NCI-H1930 (cell line): ENCODE data around the gene LDHA.

Experiments
- DNase-seq, 2 experiments: peaks; one replicate each; lab custom pipeline; 2025; lab: John Stamatoyannopoulos, UW

Gene LDHA

GRCh38 chr11:18394275-18394927 lies at the start of gene LDHA:
Gene LDHA, plus strand, starts transcription at chr11:18394563. Its CDS starts 2,280 bp downstream, at chr11:18396843.
- peak; percentile 92 to 93 for DNase-seq

DNA sequence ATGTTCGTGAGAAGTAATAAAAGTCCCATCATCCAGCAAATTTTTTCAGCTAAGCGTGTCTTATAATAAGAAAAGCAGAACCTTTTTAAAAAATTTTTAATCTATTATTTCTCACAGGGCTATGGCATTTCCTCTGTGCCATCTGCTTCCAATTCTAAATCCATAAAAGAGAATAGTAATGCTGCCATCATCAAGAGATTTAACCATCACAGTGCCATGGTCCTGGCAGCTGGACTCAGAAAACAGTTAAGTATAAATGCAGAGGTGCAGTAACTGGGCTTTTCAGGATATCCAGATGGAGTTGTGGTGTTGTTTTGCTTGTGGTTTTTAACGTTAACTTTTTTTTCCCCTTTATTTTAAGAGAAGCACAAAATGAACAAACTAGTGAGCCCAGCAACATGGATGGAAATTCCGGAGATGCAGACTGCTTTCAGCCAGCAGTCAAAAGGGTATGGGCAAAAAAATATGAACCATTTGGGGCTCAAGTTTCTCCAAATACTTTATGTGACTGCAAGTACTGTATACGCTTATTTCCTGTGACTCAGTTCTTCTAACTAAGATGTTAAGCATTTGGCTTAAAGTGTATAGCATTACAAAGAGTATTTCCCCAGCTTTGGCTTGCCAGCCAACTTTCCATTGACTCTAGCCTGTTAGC lies 46.8 kb upstream of the LDHA start:
- DNase-seq: no peak

- DNase-seq: no peak
These were observed 41.8 kb upstream of the LDHA start for GRCh38 chr11:18352581-18352980.

- DNase-seq: no peak
These were observed 35.7 kb upstream of the LDHA start for GRCh38 chr11:18358646-18359045.

GRCh38 chr11:18361154-18361553 lies 33.2 kb upstream of the LDHA start:
- no peak for DNase-seq

DNA sequence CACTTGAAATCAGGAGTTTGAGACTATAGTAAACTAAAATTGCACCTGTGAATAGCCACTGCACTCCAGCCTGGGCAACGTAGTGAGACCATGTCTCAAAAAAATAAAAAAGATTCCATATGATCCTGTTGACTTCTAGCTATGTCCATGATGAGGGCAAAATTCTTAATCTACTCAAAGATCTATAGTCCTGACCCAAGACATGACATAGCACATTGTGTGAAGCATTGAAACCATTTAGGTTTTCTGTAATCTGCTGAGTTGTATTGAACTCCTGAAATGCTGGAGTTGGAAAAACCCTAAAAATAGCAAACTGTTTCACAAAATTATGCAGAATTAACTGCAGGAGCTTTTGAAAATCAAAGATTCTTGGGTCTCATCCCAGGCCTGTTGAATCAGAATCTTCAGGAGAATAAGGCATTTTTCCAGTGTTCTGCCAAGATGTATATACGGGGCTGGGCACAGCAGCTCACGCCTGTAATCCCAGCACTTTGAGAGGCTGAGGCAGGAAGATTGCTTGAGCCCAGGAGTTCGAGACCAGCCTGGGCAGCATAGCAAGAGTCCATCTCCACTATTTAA lies 29.8 kb upstream of the LDHA start:
- DNase-seq: no peak

- DNase-seq: no peak
These were observed 28.6 kb upstream of the LDHA start for GRCh38 chr11:18365741-18366140.

DNA sequence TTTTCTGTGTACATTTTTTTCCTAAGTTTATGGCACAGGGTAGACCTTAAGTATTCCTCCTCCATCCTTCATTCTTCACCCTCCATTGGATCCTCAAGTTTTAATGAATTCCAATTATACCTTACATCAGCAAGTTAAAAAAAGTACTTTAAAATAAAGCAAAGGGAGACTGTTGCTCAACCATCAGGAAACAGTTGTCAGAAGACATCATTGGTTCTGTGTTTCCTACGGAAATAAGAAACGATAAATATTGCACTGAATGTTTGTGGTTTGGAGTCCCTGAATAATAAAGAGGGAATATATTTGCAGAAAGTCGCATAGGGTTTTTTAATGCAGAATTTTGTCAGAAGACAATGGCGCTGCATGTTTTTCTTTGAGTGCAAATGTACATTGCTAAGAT lies 28.1 kb upstream of the LDHA start:
- DNase-seq: no peak

DNA sequence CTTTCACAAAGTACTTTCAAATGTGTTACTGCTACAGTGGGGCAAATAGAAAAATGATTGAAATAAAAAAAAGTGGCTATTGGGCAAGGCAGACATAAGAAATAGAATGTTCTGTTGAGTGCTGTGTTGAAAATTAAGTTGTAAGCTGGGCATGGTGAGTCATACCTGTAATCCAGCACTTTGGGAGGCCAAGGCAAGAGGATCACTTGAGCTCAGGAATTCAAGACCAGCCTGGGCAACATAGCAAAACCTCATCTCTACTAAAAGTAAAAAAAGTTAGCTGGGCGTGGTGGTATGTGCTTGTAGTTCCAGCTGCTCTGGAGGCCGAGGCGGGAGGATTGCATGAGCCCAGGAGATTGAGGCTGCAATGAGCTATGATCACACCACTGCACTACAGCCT lies 26.9 kb upstream of the LDHA start:
- DNase-seq: no peak

- no peak for DNase-seq
These were observed 26.1 kb upstream of the LDHA start for GRCh38 chr11:18368221-18368620.

- DNase-seq: no peak
These were observed 25.0 kb upstream of the LDHA start for GRCh38 chr11:18369398-18369797.

DNA sequence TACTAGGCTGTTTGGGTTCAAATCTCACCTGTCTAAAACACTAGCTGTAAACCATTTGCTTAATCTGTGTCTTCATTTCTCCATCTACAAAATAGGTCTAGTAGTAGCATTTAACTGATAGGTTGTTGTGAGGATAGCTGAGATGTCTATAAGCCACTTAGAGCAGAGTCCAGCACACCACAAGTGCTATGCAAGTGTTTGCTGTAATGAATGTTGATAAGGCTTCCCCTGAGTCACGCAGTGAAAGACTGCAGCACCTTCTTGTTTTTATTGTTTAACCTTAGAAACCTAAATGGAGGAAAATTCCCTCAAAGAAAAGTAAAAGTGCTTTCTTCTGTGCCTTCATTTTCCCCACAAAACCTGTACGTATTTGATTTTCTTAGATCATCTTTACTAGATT lies 23.1 kb upstream of the LDHA start:
- DNase-seq: no peak

- no peak for DNase-seq
These were observed 22.2 kb upstream of the LDHA start for GRCh38 chr11:18372201-18372600.

GRCh38 chr11:18374956-18375355 lies 19.4 kb upstream of the LDHA start:
- no peak for DNase-seq

- DNase-seq: no peak
These were observed 18.4 kb upstream of the LDHA start for GRCh38 chr11:18375941-18376340.

DNA sequence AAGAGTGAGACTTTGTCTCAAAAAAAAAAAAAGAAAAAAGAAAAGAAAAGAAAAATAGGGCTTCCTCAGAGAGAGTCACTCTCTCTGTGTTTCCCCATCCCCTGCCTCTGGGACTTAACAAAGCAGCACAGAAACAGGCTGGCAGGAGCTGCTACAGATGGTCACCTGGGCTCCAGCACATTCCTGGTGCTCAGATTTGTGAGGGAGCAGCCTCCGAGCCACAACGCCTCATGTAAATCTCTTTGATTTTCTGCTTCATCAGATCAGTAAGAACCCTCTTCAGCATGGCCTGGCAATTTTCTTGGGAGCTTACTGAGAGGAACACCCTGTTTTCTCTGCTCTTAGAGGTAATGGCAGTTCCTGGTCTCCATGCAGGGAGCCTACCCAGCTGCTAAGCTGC lies 15.2 kb upstream of the LDHA start:
- DNase-seq: no peak

- DNase-seq: no peak
These were observed 10.8 kb upstream of the LDHA start for GRCh38 chr11:18383388-18384156.

DNA sequence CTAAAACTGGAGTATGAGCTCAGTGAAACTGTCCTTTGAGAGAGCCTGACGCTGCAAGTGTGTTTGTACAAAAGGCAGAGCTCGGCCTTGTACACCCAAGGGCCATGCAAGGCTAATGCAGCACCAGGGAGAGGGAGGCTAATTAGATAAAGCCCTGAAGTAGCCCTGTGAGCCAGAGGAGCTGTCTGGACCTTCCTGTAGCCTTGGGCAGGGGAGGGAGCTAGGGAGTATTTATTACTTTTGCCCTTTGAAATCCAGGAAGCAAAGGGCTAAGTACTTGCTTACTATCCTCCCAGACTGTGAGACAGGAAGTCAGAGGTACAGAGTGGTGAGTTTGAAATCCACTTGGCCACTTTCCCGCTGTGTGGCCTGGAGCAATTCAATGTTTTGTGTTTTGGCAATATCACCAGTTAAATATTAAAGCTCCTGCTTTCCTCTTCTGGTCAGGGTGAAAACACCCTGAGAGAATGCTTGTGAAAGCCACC lies 10.2 kb upstream of the LDHA start:
- no peak for DNase-seq

DNA sequence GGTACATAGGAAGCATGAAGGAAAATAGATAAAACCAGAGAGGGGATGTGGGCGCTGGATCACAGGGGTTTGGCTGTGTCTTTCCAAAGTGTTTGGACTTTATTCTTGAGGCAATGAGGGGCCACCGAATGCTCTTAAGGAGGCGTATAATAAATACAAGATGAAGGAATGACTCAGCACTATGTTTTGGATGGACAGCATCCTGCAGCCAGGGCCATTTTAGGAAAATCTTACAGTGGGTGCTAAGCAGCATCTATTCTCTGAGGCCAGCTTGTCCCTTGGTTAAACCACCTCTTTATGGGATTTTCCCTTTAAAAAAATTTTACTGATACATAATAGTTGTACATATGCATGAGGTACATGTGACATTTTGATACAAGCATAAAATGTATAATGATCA lies 4.3 kb upstream of the LDHA start:
- no peak for DNase-seq

DNA sequence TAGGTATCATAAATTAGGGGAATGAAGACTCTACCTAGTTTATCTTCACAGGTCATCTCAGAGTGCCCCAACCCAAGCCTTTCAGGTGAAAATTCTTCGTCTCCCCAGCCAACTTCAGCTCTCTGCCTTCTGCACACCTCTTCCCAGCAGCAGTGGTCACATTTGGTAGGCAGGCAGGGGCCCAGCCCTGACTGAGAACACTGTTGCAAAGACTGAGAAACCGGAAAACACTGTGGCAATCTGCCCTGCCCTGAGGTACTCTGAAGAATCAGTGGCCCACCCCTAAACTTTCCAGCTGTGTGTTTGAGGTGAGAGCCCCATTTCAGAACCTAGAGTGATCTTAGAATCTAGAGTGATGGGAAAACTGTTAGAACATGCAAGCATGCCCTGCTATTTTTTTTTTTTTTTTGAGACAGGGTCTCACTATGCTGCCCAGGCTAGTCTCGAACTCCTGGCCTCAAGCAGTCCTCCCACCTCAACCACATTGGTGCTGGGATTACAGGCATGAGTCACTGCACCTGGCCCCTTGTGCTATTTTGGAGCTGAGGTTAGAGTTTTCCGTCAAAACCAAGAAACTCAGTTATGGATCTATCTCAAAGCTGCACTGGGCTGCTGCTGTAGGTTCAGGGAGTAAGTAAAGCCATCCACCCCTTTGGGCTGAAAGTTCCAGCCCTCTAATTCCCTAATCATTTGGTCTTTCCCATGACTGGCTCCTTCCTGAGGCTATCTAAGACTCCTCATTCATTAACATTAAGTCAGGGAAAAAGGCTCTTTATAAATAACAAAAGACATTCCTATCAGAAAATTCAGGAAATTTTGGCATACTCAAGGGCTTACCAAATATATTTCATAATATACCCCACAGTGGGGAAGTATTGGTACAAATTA lies 1.7 kb upstream of the LDHA start:
- DNase-seq: no peak

GRCh38 chr11:18393581-18394274 lies 635 bp upstream of the LDHA start:
- DNase-seq: peak in 1 of 2 experiments; percentile 44
